NCI-H128 (cell line): ENCODE measurements around the gene NACC1.
"Not testable (repeated sequence)": the region's sequence is repeated elsewhere in the genome, so short reads cannot be mapped to it uniquely, and the experiment has no call there.

Source experiments
- DNase-seq: peaks from one replicate; lab custom pipeline; 2025; ENCODE audit not compliant: unreplicated experiment; lab: John Stamatoyannopoulos, UW

Gene NACC1

DNA sequence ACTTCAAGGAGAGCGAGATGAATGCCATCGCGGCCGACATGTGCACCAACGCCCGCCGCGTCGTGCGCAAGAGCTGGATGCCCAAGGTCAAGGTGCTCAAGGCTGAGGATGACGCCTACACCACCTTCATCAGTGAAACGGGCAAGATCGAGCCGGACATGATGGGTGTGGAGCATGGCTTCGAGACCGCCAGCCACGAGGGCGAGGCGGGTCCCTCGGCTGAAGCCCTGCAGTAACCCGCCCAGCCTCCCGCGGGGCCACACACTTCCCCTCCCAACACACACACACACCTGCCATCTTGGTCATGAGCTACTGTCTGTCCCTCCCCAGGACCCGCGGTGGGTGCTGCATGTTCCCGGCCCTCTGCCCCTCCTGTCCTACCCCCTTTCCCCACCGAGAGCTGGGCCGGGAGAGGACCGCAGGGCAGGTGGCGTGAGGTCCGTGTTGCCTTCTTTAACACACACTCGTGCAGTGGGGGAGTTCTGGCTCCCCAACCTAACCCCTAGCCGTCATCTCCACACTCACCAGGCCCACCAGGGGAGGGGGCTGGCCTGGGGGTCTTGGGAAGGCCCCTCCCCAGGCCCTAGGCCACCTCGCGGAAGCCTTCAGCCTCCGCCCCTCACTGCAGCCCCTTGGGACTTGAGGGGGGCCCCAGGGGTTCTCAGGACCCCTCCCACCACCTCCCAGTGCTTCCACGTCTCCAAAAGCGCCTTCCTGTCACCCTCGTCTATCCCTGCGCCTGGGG, 20.3 kb downstream of the NACC1 start:
- no peak for DNase-seq

DNA sequence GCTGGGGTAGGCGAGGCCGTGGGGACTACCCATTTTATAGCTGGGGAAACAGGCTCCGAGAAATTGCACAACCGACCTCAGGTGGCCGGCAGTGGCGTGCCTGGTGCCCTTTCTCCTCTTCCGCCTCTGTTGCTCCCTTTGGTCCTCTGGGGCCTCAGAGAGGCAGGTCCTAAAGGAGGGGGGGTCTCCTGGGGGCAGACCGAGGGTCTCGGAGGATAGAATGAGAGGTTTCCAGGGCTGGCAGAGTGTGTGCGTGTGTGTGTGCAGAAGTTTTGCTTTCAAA, 20.8 kb downstream of the NACC1 start:
- DNase-seq: no peak

DNA sequence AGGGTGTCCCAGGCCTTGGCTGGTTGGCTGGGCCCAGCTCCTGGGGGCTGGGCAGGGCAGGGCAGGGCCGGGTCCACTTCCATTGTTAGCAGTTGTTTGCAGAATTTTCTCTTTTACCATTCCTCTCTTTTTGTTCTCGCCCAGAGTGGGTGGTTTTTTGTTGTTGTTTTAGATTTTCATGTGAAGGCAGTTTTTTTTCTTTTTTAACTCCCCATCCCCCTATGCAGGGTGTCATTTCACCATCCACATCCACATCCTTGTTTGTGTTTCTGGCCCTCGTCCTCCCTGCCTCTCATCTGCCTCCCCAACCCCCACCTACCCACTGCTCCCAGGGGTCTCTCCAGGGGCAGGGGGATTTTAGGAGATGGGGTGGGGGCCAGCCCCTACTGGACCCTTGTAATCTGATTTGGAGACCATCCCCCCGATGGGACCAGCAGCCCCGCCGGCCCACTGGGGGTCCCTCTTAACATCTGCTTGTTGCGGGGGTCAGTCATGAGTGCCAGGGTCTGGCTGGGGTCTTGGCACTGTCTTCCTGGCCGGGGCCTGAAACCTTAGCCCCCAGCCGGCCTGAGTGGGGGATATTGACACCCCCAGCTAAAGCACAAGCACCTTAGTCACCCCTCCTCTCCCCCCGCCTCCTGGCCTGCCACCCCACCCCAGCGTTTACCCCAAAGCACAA, 21.7 kb downstream of the NACC1 start:
- DNase-seq: no peak

DNA sequence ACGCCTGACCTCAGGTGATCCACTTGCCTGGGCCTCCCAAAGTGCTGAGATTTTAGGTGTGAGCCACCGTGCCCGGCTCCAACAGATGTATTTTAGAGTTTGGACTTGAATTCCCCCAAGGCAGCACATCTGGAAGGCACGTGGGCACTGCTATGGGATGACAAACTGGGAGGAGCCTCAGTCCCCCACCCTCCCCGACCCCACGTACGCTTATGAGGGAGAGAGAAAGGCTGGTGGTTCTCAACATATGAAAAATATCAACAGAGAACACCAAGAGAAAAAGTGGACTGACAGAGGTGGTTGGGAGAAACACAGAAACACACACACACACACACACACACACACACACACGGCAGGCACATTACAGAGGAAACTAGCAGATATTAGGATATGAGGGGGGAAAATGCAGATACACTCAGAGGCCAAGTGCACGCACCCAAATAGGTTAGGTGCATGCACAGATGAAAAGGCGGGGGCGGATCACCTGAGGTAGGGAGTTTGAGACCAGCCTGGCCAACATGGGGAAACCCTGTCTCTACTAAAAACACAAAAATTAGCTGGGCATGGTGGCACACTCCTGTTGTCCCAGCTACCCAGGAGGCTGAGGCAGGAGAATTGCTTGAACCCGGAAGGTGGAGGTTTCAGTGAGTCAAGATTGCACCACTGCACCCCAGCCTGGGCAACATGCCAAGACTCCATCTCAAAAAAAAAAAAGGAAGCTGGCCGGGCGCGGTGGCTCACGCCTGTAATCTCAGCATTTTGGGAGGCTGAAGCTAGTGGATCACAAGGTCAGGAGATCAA, 28.9 kb downstream of the NACC1 start:
- DNase-seq: no peak

DNA sequence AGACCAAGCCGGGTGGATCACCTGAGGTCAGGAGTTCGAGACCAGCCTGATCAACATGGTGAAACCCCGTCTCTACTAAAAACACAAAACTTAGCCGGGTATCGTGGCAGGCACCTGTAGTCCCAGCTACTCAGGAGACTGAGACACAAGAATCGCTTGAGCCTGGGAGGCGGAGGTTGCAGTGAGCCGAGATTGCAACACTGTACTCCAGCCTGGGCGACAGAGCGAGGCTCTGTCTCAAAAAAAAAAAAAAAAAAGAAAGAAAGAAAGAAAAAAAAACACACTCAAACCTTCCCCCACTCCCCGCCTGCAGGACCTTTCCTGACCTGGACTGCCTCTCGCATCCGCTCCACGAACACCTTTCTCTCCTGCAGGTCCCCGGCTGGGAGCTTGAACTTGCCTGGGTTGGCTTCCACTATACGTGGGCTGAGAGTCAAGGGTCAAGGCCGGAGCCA, 31.1 kb downstream of the NACC1 start:
- DNase-seq: not testable (repeated sequence)

DNA sequence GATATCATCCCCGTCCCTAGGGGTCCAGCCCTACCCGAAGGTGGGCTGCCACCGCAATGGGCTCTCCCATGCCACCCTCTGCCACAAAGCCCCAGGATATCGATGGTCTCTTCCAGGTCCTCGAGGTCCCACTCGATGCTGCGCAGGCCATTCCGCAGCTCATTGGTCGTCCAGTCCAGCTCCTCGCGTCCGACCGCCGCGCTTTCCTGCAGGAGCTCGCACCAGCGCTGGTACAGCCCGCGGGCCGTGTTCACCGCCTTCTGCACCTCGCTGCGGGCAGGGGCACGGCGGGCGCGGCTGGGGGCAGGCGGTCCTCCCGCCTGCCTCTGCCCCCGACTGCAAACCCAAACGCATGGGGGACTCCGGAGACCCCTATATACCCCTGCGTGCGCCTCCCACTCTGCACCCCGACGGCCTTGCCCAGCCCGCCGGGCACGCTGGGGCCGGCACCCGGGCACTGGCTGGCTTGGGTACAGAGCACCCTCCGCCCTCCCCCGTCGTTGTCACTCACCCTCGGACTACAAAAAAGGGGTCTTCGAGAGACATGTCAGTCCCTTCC, 31.6 kb downstream of the NACC1 start:
- DNase-seq: no peak

DNA sequence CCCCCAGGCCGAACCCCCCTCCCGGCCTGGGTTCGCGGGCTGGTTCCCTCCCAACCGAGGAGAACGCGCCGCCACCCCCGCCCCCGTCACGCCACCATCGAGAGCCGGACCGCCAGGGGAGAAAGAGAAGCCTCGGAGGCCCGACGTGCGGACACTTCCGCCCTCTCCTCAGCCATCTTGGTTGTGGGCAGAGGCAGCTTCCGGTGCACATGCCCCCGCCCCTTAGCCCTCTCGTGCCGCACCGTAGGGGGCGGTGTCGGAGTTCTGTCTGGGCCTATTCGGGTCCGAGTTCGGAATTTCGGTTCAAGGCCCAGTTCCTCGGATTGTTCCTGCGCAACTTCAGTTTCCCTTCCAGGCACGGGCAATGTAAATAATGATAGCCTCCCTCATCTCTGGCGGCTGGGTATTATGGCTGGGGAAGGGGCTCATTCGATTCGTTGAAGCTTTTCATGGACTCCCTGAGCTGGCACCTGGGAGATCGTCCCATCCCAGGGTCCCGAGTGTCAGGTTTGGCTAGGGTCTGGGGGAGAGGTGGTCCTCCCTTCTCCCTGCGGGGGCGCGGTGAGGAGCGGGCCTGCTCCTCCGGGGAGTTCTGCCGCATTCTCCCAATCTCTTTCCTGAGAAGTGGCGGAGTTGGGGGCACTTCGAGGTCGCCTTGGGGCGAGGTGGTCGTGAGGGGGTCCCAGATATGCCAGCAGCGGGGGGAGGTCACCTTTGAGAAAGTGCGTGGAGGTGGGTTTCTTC, 32.3 kb downstream of the NACC1 start, which contains the start of the genes IER2 and STX10:
Gene IER2, plus strand, starts transcription at position 225 of the 744 bp plus-strand sequence. CDS start 2,776 bp downstream, outside the sequence.
Gene STX10, minus strand, starts transcription at position 189 of the 744 bp plus-strand sequence. CDS start 202 bp downstream, outside the sequence.
- peak; percentile 62 for DNase-seq

DNA sequence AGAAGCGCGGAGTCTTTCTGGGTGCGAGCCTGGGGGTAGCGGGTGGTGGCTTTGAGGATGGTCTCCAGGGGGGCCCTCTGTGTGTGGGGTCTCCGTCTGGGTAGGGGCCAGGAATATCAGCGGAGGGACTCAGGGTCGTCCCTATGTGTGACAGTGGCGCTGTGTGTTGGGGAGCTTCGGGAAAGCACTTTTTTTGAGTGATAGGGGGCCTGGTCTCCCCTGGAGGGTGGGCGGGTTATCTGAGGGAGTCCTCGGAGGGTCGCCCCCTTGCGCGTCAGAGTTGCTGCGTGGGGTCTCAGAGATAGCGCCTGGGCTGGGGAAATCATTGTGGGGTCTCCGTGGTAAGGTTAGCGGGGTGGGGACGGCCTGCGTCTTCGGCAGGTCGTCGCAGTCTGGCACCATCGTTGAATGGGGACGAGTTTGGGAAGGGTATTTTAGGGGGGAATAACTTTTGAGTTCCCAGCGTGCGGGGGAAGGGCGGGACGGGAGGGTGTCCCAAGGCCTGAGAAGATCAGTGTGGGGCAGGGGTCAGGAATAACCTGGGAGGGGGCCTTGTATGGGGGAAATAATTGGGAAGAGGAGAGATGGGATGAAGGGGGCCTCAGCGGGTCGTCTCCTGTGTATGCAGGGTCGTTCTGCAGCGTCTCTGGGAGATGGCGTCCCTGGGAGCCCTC, 33.0 kb downstream of the NACC1 start:
- no peak for DNase-seq

DNA sequence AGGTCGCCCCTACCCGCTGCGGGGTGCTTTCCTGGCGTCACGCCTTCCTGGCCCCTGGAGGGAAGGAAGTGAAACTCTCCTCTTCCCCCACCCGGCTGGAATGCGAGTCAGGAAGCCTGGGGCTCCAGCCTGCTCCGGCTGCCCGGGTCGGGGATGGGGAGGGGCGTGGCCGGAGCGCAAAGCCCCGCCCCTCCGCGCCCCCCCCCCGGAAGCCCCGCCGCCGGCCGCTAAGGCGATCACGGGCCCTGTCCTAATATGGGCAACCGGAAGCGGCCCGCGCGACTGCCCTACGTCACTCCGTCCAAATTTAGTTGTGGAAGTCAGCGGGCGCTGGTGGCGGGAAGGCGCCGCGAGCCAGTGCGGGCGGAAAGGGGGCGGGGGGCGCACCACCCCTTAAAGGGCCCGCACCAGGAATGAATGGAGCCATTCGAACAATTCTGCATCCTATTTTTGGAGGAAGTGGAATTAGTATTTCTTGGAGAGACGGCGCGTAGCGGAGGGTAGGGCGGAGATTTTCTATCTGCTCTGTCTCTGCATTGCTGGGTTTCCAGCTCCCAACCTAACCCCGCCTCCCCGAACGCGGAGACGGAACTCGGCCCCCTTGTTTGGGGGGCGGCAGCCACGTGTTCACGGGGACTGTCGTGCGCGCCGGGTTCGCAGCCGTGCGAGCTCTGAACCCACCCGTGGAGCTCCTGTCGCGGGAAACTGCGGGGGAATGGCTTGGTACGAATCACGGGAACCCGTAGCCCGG, 33.7 kb downstream of the NACC1 start:
- DNase-seq: peak; percentile 94

DNA sequence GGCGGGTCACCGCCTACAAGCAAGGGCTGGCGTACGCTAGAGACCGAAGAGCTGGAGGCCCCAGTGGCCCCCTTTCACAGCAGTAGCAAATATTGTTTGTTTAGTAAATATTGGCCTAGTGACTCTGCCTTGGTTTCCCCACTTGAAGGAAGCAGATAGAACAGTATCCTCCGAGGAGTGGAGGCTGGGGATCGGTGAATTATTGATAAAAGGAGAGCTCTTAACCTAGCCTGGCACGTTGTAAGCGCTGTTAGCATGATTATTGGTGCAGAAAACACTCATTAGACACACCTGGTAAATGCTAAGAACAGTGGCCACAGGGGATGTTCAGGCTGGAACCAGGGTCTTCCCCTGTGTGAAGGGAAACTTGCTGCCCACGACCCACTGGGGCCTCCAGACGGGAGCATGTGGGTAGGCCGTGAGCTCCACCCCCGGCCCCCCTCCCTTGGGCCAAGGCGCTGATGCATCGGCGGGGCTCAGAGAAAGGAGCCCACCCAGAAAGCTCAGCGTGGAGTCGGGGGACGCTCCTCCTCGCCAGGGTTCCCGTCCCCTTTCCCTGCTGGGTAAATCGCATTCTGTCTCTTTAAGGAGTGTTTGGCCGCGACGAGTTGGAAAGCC, 34.4 kb downstream of the NACC1 start:
- no peak for DNase-seq

DNA sequence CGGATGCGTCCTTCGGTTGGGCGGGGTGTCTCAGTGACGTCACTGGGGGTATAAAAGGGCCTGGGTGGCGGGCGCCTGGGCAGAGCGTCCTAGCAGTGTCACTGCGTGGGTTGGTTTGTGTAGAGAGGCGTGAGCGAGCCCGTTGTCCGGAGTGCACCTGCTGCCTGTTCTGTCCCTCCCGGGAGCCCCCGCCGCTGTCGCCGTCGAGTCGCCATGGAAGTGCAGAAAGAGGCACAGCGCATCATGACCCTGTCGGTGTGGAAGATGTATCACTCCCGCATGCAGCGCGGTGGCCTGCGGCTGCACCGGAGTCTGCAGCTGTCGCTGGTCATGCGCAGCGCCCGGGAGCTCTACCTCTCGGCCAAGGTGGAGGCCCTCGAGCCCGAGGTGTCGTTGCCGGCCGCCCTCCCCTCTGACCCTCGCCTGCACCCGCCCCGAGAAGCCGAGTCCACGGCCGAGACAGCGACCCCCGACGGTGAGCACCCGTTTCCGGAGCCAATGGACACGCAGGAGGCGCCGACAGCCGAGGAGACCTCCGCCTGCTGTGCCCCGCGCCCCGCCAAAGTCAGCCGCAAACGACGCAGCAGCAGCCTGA, 35.0 kb downstream of the NACC1 start:
- DNase-seq: peak; percentile 87

DNA sequence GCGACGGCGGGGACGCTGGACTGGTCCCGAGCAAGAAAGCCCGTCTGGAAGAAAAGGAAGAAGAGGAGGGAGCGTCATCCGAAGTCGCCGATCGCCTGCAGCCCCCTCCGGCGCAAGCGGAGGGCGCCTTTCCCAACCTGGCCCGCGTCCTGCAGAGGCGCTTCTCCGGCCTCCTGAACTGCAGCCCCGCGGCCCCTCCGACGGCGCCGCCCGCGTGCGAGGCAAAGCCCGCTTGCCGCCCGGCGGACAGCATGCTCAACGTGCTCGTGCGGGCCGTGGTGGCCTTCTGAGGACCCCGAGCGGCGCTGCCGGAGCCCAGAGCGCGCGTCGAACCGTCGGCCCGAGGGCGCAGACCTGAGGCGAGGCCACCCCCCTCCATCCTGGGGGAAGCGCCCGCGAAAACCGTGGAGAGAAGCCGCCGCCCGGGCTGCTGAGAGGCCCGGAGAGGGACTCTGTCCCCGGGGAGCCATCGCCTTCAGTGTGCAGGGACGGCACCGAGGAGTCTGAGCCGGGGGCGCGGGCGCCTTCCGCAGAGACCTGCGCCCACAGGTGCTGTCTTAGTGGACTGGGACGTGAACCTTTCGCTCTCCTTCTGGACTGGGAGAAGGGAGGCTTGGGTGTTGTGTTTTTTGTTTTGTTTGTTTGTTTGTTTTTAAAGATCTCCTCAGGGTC, 35.6 kb downstream of the NACC1 start:
- DNase-seq: no peak

DNA sequence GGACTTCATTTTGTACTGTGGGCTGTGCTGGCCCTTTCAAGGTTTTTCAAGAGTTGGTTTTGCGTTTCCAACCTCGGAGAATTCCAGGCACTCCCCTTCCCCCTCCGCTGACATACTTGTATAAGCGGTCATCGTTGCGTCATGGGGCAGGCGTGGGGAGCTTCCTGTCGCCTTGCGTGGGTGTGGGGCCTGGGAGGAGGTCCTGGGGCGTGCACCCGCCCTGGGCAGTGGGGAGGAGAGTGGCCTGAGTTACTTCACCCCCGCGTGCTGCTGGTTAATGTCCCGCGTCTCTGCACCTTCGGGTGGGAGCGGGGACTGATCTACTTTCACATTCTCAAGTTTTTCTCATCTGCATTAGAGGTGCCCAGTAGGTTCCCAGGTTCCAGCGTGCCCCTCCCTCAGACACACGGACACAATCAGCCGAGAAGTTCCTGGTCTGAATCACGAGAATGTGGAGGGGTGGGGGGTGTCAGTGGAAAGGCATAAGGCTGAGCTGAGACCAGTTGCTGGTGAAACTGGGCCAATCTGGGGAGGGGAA, 36.2 kb downstream of the NACC1 start:
- DNase-seq: no peak

DNA sequence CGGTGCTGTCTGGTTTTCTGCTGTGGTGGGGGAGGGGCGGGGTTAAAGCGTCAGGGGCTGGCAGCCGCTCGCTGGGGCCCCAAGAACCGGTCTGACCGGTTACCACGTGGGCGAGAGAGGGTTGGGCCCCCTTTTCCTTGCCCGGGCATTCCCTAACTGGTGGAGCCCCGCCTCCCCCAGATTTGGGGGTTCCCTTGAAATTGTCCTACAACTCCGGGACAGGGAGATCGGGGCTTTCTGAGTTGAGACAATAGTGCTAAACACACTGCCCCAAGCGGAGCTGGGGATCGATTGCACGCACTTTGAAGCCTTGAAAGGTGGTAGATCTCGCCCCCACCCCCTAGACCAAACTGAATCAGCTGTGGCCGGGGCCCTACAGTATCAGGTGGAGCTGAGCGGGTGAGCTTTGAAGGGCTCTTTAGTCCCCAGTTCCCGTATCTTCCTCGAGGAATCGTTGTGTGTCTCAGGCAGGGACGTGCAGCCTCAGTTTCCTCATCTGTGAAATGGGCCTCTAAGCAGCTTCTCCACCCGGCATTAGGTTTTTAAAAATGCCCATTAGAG, 36.9 kb downstream of the NACC1 start:
- DNase-seq: peak; percentile 44

DNA sequence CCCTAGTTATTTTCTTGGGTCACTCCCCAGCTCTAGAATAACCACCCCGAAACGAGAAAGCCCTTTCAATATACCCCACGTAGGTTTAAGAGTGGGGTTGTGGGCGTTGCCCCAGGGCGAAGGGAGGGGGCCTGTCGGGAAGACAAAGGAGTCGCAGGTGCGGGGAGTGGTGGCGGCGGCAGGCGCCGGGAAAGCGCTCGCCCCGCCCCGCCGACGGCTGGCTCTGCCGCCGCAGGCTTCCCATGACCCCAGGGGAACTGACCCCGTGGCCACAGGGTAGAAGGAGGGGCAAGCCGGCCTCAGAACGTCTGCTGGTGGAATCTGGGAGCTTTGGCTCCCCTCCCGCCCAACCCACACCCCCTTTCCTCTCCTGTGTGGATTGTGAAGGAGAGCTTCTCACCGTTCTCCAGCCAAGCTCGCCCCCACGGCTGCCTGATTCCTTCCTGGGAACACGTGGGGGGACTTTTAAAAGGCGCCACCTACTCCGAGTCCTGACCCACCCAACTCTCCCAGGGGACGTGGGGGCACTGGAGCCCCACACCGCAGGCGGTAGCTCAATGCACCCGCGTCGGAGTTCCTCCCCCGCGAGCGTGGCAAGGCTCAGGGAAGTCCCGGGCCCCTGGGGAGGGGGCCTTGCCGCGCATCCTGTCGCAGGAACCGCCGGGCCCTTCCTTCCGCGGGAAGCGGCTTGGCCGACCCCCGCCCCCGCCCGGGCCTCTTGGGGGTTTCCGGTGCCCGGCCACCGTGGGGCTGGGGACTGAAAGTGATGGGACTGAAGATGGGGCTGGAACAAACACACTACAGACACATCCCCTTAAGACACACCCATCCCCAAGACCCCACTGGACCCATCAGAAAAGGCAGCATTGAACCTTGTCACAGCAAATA, 37.7 kb downstream of the NACC1 start:
- no peak for DNase-seq

DNA sequence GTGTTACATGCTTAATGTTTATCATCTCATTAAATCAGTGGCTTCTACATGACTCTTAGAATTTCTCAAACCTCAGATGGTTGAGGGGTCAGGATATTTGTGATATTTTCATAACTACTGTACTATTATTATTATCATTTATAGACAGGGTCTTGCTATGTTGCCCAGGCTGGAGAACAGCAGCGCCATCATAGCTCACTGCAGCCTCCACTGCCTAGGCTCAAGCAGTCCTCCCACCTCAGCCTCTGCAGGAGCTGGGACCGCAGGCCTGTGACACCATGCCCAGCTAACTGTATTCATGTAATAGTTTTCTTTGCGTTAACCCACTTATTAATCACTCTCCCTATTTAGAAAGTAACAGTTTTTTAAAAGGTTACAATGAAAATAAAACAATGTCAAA, 41.6 kb downstream of the NACC1 start:
- no peak for DNase-seq

DNA sequence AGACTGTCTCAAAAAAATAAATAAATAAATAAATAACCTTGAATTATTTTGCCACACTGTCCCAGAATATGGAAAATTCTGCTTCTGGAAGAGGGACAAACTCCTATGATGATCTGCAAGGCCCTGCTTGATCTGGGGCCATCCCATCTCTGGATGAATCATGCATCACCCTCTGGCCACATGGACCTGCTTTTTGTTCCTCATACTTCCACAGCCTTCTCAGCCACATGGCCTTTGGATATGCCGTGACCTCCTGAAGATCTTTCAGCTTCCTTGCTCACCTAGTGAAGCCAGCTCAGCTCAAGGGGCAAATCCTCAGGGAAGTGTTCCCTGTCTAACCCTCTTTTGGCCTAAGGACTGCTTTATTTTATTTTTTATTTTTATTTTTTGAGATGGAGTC, 42.5 kb downstream of the NACC1 start:
- no peak for DNase-seq
